ENCODE data around the gene KANSL2. TPM values are rescaled to one million over a fixed set of nuclear protein-coding genes. Genes with fewer than 3 reads are reported as not detected.

Gene KANSL2
- total RNA-seq, 1 experiment from 2014 or later: 21.8 TPM

DNA sequence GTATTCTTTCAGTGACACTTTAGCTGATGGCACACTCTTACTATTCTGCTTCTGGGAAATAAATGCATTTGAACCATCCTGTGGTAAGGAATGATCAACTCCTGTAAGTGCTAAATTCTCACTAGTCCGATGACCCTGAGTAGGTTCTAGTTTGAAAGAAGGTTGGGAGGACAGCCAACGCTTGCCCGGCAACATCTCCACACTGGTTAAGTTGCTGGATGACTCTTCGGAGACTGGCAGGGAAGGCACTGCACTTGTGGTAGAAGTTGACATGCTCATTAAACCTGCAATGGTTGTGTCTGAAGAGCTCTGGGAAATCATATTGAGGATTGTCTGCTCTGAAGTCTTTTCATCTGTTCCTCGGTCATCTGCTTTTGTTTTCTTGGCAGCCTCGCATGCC lies 12.0 kb upstream of the KANSL2 start:
- TF ChIP-seq, protein P1, sequence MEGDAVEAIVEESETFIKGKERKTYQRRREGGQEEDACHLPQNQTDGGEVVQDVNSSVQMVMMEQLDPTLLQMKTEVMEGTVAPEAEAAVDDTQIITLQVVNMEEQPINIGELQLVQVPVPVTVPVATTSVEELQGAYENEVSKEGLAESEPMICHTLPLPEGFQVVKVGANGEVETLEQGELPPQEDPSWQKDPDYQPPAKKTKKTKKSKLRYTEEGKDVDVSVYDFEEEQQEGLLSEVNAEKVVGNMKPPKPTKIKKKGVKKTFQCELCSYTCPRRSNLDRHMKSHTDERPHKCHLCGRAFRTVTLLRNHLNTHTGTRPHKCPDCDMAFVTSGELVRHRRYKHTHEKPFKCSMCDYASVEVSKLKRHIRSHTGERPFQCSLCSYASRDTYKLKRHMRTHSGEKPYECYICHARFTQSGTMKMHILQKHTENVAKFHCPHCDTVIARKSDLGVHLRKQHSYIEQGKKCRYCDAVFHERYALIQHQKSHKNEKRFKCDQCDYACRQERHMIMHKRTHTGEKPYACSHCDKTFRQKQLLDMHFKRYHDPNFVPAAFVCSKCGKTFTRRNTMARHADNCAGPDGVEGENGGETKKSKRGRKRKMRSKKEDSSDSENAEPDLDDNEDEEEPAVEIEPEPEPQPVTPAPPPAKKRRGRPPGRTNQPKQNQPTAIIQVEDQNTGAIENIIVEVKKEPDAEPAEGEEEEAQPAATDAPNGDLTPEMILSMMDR (conservative IDR thresholded peaks at IDR 0.05): no peak
- TF ChIP-seq EZH2 (IDR thresholded peaks at IDR 0.05; ENCODE audit: low read depth): no peak
- no peak overlapping the region for H3K4me2 ChIP-seq
- H3K4me1 ChIP-seq (replicated peaks; ENCODE audit: insufficient read depth): no peaks in the 10 kb centered on the region
- ChIA-PET POLR2A (ENCODE audit: unreplicated experiment) (no interaction called here), CTCF (no interaction called here)
- H3K36me3 ChIP-seq (ENCODE audit: low read depth): peaks cover 40% of the 10 kb centered on the region
- H3K27me3 ChIP-seq (ENCODE audit: insufficient read depth, low read depth): no peaks in the 10 kb centered on the region
- DNase-seq: no peak
- H3K4me3 ChIP-seq: no peak overlapping the region
- BruUV-seq (replicated peaks): no TSS peak
- intact Hi-C loops (cut with micrococcal nuclease; ENCODE audit: unreplicated experiment): no loop called here
- H3K9me2 ChIP-seq (ENCODE audit: insufficient read depth): no peaks in the 10 kb centered on the region
- no peaks in the 10 kb centered on the region; the same call in 1 of the 2 replicates for H3K79me2 ChIP-seq (ENCODE audit: low read depth)
- H3F3A ChIP-seq (ENCODE audit: insufficient read depth, low read depth): peaks cover 14% of the 10 kb centered on the region; the same call in 1 of the 2 replicates
- H3K9me3 ChIP-seq (ENCODE audit: insufficient read depth, low read depth): no peaks in the 10 kb centered on the region
- no peak overlapping the region for H3K27ac ChIP-seq
- H2AFZ ChIP-seq: no peak overlapping the region
- peaks cover 22% of the 10 kb centered on the region for H4K20me1 ChIP-seq (ENCODE audit: insufficient read depth)

DNA sequence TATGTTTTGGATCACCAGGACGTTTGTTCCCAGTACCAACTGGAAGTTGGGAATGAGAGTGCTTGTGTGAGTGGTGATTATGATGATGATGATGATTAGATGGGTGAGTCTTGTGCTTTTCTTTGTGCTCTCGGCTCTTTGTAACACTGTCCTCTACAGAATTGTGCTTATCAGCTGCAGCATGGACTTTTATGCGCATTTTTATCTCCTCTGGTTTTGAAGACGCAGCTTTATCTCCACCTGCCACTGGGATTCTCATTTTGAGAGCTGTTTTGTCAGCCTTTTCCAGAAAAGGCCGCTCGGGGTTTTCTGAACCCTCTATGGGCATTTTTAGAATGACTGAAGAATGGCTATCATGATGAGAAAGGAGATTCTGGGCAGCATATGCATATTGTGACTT lies 11.5 kb upstream of the KANSL2 start:
- H3K27me3 ChIP-seq (ENCODE audit: insufficient read depth, low read depth): no peaks in the 10 kb centered on the region
- H3K36me3 ChIP-seq (ENCODE audit: low read depth): peaks cover 40% of the 10 kb centered on the region
- H3K9me2 ChIP-seq (ENCODE audit: insufficient read depth): no peaks in the 10 kb centered on the region
- no peak for DNase-seq
- no peak overlapping the region for H3K27ac ChIP-seq
- H3K4me3 ChIP-seq: no peak overlapping the region
- no peaks in the 10 kb centered on the region for H3K9me3 ChIP-seq (ENCODE audit: insufficient read depth, low read depth)
- POLR2A ChIA-PET (ENCODE audit: unreplicated experiment): no interaction called here
- BruUV-seq (replicated peaks): no TSS peak
- peaks cover 11% of the 10 kb centered on the region; the same call in 1 of the 2 replicates for H3F3A ChIP-seq (ENCODE audit: insufficient read depth, low read depth)
- H3K79me2 ChIP-seq (ENCODE audit: low read depth): no peaks in the 10 kb centered on the region; the same call in 1 of the 2 replicates
- TF ChIP-seq, protein P1 (conservative IDR thresholded peaks at IDR 0.05): no peak
- TF ChIP-seq EZH2 (IDR thresholded peaks at IDR 0.05; ENCODE audit: low read depth): no peak
- H2AFZ ChIP-seq: no peak overlapping the region
- no peak overlapping the region for H3K4me2 ChIP-seq
- intact Hi-C loops (cut with micrococcal nuclease; ENCODE audit: unreplicated experiment): no loop called here
- no peaks in the 10 kb centered on the region for H3K4me1 ChIP-seq (replicated peaks; ENCODE audit: insufficient read depth)
- CTCF ChIA-PET: no interaction called here
- peaks cover 23% of the 10 kb centered on the region for H4K20me1 ChIP-seq (ENCODE audit: insufficient read depth)

DNA sequence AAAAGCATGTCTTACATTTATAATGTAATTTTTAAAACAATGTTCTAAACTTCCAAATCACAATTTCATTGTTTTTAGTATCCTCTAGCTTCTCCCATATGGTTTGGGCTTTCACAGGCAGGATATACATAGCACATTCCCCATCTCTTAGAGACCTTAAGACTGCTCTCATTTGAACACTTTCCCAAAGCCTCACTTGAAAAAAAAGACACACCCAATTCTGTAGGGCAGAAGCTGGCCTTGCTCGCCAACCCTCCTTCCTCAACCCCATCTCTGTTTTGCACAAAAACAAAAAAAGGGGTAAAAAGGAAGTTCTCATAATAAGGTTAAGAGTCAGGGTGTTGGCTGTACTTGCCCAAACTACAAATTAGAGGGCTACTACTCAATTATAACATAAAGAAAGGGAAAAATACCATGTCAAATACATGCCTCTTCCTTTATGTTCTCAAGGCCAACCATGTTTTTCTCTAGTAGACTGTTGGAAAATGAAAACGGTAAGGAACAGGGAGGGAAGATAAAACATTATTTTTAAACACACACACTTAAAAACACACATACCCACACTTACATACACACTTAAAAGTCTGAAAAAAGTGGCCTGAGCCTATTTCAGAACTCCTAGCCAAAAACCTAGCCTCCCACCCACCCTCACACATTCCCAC lies 9.9 kb upstream of the KANSL2 start:
- peaks cover 40% of the 10 kb centered on the region for H3K36me3 ChIP-seq (ENCODE audit: low read depth)
- intact Hi-C loops (cut with micrococcal nuclease; ENCODE audit: unreplicated experiment): no loop called here
- H3K4me1 ChIP-seq (replicated peaks; ENCODE audit: insufficient read depth): no peaks in the 10 kb centered on the region
- H3K27ac ChIP-seq: no peak overlapping the region
- peaks cover 16% of the 10 kb centered on the region for H4K20me1 ChIP-seq (ENCODE audit: insufficient read depth)
- H3K9me2 ChIP-seq (ENCODE audit: insufficient read depth): no peaks in the 10 kb centered on the region
- no peak overlapping the region for H3K4me2 ChIP-seq
- H3K79me2 ChIP-seq (ENCODE audit: low read depth): no peaks in the 10 kb centered on the region
- H3K27me3 ChIP-seq (ENCODE audit: insufficient read depth, low read depth): no peaks in the 10 kb centered on the region
- H2AFZ ChIP-seq: no peak overlapping the region
- TF ChIP-seq, protein P1 (conservative IDR thresholded peaks at IDR 0.05): no peak
- TF ChIP-seq EZH2 (IDR thresholded peaks at IDR 0.05; ENCODE audit: low read depth): no peak
- H3K9me3 ChIP-seq (ENCODE audit: insufficient read depth, low read depth): no peaks in the 10 kb centered on the region
- no TSS peak for BruUV-seq (replicated peaks)
- POLR2A ChIA-PET (ENCODE audit: unreplicated experiment): no interaction called here
- no peak for DNase-seq
- peaks cover 22% of the 10 kb centered on the region for H3F3A ChIP-seq (ENCODE audit: insufficient read depth, low read depth)
- H3K4me3 ChIP-seq: no peak overlapping the region
- CTCF ChIA-PET: no interaction called here
